NCI-H524 treated with DMSO at 0.1 percent for 48 hours (cell line): ENCODE measurements around the gene SIRT1.
A peak's percentile ranks its signal among the peaks of the same experiment; 100 is the strongest.
"Not testable (repeated sequence)": the region's sequence is repeated elsewhere in the genome, so short reads cannot be mapped to it uniquely, and the experiment has no call there.

Experiments
- DNase-seq: peaks from one replicate; lab custom pipeline; 2025; lab: John Stamatoyannopoulos, UW

The SIRT1 gene

GRCh38 chr10:67884313-67884841 is at the start of gene SIRT1:
Gene SIRT1 (plus strand): TSS chr10:67884656. CDS start chr10:67884722, 66 bp downstream.
- DNase-seq = peak; percentile 39

DNA sequence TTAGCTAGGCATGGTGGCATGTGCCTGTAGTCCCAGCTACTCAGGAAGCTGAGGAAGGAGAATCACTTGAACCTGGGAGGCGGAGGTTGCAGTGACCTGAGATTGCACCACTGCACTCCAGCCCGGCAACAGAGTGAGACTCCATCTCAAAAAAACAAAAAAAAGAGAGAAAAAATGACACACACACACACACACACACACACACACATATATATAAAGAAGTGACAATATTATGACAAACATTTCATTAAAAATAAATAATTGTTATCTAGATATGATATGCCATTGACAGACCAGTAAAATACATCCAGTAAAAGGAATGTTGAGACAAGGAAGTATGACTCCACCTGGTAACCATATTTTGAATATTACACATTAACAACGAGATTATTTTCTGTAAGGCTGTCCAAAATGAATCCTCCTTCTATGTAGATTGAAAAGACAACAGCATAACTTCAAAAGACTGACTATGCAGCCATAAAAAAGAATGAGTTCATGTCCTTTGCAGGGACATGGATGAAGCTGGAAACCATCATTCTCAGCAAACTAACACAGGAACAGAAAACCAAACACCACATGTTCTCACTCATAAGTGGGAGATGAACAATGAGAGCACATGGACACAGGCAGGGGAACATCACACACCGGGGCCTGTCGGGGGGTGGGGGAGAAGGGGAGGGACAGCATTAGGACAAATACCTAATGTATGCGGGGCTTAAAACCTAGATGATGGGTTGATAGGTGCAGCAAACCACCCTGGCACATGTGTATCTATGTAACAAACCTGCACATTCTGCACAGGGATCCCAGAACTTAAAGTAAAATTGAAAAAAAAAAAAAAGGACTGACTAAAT is 48.7 kb upstream of the SIRT1 start:
- DNase-seq = not testable (repeated sequence)

GRCh38 chr10:67836488-67836887 is 48.0 kb upstream of the SIRT1 start:
- DNase-seq = no peak

DNA sequence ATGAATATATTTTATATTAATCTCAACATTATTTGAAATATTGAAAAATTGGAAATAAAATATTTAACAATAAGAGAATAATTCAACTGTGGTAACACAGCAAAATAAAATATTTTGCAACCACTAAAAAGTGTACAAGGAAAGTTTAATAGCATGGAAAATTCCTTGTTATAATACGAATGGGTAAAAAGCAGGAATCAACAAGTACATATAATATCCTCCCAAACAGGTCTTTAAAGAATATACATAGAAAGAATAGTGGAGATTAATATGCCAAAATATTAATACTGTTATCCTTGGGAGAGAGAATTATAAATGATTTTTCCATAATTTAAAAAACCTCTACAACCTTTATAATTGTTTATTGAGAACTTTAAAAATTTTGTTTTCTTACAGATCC is 47.5 kb upstream of the SIRT1 start:
- no peak for DNase-seq

- peak; percentile 64 for DNase-seq
These were observed 46.7 kb upstream of the SIRT1 start, which contains the start of gene DNAJC12 for GRCh38 chr10:67837541-67838314. Gene DNAJC12 (minus strand): TSS chr10:67838188. CDS start chr10:67838011, 177 bp downstream.

GRCh38 chr10:67839511-67839910 is 44.9 kb upstream of the SIRT1 start:
- not testable (repeated sequence) for DNase-seq

DNA sequence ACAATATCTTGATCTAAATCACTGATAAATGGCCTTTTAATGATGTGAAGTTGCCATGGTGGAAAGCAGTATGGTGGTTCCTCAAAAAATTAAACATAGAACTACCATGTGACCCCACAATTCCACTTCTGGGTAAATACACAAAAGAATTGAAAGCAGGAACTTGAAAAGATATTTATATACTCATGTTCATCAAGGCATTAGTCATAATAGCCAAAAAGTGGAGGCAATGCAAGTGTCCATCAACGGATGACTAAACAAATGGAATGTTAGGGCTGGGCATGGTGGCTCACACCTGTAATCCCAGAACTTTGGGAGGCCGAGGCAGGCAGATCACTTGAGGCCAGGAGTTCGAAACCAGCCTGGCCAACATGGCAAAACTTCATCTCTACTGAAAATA is 44.5 kb upstream of the SIRT1 start:
- no peak for DNase-seq

DNA sequence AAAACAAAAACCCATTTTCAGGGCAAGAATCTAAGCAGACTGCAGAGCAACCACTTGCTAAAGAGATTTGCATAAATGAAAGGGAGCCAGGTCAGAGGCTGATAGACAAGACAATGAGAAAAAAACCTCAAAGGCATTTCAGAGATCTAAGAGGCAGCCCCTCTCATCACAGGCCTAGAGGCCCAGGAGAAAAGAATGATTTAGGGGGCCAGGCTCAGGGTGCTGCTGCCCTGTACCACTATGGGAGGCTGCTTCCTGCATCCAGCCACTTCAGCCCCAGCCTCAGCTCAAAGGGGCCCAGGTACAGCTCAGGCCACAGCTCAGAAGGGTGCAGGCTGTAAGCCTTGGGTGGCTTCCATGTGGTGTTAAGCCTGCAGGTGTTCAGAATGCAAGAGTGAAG is 42.7 kb upstream of the SIRT1 start:
- no peak for DNase-seq

- no peak for DNase-seq
These were observed 41.2 kb upstream of the SIRT1 start for GRCh38 chr10:67843284-67843683.

GRCh38 chr10:67849331-67850011 is 35.0 kb upstream of the SIRT1 start:
- DNase-seq = peak; percentile 15

DNA sequence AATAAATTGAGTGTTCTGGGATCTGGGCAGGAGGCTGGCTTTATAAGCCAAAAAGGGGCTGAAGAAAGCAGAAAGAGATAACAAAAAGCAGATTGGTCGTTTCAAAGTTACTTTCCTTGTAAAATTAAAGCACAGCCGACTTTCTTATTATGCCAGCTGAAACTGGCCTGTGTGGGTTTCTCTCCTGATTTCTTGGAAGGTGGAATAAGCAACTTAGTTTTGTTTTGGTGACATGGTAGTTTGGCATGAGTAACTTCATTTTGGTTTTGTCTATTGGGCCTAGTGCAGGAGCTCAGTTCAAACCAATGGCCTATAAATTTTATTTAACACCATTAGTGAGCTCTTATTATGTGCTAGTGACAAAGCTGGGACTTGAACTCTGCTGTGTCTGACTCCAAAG is 33.3 kb upstream of the SIRT1 start:
- DNase-seq = no peak

- DNase-seq = no peak
These were observed 31.7 kb upstream of the SIRT1 start for GRCh38 chr10:67852761-67853160.

GRCh38 chr10:67853512-67853911 is 30.9 kb upstream of the SIRT1 start:
- DNase-seq = peak; percentile 2

DNA sequence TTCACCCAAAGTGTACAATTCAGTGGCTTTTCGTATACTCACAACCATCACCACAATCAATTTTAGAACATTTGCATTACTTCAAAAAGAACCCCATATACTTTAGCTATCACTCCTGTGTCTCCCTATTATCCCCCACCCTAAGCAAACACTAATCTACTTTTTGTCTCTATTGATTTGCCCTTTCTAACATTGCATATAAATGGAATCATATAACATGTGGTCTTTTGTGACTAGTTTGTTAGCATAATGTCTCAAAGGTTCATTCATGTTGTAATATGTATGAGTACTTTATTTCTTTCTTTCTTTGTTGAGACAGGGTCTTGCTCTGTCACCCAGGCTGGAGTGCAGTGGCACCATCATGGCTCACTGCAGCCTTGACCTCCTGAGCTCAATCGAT is 25.5 kb upstream of the SIRT1 start:
- no peak for DNase-seq

DNA sequence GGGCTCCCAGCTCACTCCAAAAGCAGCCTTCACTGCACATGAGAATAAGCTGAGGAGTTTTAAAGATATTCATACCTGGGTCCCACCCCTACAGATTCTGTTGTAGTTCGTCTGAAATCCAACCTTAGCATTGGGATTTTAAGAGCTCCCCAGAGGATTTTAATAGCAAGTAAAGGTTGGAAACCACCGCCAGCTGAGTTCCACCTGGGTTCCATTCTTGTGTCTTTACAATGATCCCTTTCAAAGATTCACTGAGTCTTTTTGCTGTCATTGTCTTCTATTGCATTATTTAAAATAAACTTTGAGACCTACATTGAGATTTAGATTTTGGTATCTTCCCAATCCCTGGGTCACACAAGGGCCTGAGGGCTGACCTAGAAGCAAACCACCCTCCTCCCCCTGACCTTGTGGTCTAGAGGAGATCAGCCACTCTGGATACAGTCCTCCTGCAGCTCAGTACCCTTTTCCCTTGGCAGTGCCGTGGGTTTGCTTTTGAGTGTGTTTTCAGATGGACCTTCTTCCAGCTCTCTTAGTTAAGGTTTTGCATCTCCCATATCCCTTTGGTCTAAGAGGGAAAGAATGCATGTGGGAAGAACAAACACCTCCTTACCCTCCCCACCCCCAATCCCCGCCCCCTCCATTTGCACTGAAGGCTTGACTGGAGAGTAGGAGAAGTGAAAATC is 22.6 kb upstream of the SIRT1 start:
- no peak for DNase-seq

DNA sequence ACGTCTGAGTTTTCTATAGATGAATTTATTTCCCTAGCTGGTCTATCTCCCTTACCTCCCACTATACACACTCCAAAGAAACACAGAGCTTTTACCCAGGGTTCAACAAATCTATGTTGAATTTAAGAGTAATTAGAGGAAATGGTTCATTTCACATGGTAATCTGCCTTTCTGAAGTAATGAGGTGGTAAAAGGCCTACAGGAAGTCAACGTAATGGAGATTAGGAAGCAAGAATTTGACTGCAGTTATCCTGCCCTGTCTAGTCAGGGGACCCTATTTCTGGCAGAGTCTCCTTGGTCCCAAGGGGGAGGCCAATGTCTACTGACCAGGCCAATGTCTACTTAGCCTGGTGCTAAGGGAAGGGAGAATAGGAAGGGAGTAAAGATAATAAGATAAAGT is 21.4 kb upstream of the SIRT1 start:
- DNase-seq = no peak

GRCh38 chr10:67864607-67865371 is 19.7 kb upstream of the SIRT1 start:
- no peak for DNase-seq

GRCh38 chr10:67868132-67868531 is 16.3 kb upstream of the SIRT1 start:
- DNase-seq = no peak

DNA sequence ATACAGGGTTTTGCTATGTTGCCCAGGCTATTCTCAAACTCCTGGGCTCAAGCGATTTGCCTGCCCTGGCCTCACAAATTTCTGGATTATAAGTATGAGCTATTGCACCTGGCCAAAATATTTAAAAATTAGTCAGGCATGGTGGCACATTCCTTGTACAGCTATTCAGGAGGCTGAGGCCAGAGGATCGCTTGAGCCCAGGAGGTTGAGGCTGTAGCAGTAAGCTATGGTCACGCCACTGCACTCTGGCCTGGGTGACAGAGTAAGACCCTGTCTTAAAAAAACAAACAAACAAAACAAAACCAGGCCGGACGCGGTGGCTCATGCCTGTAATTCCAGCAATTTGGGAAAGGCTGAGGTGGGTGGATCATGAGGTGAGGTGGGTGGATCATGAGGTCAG is 14.5 kb upstream of the SIRT1 start:
- no peak for DNase-seq

DNA sequence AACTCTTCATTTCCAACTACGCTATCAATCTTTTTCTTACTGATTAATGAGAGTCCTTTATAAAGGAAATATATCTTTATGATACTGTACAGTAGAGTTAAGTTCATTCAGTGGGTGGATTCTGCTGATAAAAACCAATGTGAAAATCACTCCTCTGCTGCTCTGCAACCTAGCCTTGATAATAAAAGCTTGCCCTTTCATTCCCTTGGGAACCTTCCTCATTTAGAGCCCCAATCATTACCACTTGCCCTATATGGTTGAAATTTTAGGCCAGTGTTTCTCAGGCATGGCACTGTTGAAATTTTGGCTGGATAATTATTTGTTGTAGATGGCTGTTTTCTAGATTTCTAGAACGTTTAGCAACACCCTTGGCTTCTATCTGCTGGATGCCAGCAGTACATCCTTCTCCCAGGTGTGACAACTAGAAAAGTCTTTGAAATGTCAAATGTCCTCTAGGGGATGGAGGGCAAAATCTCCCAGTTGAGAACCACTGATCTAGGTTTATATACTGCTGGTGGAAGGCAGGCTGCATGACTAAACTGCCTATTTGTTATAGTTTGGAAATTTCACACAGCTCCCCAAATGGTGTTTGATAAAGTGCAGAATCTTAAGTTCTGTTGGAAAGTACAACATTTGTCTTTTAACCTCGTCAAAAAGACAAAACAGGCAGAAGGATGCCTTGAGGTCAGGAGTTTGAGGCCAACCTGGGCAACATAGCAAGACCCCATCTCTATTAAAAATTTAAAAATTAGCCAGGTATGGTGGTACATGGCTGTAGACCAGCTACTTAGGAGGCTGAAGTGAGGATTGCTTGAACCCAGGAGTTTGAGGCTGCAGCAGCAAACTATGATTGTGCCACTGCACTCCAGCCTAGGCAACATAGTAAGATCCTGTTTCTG is 8.9 kb upstream of the SIRT1 start:
- no peak for DNase-seq
